Glomerular visceral epithelial cell (primary cell): ENCODE results near the gene TMEM121.
A peak's percentile ranks its signal among the peaks of the same experiment; 100 is the strongest.
"Not testable (repeated sequence)": the region's sequence is repeated elsewhere in the genome, so short reads cannot be mapped to it uniquely, and the experiment has no call there.

Experiments used
- DNase-seq: peaks from one replicate; pipeline ENCODE4 v3.0.0-alpha.2; 2016; ENCODE audit errors: extremely low spot score

The TMEM121 gene

DNA sequence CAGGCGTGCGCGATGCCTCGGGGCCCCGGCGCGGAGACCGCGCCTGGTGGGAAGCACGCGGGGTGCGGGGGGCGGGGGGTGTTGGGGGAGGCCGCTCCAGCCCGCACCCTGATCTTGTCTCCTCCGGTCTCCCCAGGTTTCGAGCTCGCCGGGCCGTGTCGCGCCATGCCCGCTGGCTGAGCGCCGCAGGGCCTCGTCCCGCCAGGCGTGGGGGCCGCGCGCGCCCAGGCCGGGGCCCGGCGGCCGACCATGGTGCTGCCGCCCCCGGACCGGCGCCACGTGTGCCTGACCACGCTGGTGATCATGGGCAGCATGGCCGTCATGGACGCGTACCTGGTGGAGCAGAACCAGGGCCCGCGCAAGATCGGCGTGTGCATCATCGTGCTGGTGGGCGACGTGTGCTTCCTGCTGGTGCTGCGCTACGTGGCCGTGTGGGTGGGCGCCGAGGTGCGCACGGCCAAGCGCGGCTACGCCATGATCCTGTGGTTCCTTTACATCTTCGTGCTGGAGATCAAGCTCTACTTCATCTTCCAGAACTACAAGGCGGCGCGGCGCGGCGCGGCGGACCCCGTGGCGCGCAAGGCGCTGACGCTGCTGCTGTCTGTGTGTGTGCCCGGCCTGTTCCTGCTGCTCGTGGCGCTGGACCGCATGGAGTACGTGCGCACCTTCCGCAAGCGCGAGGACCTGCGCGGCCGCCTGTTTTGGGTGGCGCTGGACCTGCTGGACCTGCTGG lies 2.4 kb downstream of the TMEM121 start:
- no peak for DNase-seq

DNA sequence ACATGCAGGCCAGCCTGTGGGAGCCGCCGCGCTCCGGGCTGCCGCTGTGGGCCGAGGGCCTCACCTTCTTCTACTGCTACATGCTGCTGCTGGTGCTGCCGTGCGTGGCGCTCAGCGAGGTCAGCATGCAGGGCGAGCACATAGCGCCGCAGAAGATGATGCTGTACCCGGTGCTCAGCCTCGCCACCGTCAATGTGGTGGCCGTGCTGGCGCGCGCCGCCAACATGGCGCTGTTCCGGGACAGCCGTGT lies 2.9 kb downstream of the TMEM121 start:
- DNase-seq = no peak

DNA sequence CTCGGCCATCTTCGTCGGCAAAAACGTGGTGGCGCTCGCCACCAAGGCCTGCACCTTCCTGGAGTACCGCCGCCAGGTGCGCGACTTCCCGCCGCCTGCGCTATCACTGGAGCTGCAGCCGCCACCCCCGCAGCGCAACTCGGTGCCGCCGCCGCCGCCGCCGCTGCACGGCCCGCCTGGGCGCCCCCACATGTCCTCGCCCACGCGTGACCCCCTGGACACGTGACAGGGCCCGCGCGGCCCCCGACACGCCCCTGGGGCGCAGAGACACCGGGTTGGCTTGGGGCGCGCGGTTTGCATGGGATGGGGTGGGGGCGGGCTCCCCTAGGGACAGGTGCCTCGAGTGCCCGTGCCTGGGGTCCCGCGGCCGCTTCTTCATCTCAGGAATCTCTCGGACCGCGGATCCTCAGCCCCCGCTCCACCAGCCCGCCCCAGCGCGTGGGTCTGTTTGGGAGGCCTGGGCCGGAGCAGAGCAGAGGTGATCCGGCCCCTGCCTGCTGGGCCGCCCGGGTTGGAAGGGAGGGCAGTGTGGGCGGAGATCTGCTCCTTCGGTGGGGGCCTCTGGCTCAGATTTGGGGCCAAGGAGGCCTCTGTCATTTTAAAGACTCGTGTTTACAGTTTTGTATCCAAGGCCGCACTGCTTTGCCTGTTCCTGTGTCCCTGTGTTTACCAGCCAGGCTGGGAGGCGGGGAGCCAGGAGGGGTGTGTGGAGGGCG lies 3.3 kb downstream of the TMEM121 start:
- no peak for DNase-seq

DNA sequence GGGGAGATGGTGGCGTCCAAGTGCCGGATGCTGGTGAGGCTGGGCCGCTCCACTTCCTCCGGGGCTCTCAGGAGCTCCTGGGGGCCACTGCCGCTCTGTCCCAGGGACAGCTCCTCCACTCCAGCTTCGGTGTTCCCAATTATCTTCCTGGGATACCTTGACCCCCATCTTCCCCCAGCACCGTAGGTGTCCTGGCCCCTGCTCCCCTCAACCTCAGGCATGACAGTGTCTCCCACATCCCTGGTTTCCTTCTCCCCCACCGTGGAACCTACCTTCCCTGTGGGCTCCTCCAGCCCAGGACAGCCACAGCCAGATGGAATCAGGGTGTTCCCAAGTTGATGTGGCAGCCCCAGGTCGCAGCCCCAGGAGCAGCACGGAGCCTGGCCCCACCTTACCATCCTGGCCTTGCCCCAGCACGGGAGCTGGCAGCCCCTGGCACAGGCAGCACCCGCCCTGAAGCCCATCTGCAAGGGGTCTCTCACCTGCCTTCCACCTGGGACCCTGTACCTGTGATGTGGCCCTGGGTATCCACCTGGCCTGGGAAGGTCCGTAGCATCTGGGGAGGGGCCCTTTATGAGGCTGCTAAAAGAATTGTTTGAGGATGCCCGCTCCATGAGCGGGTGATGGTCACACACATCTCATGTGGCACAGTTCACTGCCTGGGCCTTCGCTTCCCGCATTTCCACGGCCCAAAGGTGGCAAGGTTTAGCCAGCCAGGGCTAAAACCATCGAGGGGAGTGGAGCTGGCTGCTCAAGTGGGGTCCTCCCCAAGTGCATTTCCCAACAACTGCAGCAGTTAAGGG lies 4.1 kb downstream of the TMEM121 start:
- no peak for DNase-seq

DNA sequence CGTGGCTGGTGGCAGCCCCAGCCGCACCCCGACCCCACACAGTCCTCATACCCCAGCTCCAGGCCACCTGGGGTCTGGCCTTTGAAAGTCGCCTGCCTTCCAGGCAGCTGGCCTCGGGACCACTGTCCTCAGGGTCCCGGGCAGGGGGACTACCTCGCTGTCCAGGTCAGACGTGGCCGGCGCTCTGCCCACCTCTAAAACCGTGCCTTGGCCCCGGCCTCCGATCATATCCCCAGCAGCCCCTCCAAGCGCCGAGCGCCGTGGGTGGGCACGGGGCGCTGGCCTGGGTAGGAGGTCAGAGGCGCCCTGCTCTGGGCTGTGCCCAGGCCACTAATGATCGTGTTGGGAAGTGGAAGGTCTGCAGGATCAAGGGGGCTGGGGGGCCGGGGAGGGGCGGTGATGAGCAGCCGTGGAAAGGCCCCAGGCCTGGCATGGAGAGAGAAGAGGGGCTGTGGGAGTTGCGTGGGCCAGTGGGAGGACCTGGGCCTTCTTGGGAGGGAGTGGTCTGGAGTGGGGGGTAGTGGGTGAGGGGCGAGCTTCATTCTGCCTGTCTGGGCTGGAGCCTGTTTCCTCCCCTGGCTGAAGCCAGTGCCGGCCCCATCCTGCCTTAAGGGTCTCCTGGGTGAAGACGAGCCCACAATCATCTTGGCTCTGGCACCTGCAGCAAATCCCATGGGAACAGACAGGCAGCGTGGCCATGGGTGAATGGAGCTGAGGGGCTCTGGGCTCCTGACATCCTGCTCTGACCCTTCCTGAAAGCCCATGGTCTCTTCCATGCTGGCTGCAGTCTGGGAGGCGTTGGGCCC lies 4.9 kb downstream of the TMEM121 start:
- DNase-seq = no peak

DNA sequence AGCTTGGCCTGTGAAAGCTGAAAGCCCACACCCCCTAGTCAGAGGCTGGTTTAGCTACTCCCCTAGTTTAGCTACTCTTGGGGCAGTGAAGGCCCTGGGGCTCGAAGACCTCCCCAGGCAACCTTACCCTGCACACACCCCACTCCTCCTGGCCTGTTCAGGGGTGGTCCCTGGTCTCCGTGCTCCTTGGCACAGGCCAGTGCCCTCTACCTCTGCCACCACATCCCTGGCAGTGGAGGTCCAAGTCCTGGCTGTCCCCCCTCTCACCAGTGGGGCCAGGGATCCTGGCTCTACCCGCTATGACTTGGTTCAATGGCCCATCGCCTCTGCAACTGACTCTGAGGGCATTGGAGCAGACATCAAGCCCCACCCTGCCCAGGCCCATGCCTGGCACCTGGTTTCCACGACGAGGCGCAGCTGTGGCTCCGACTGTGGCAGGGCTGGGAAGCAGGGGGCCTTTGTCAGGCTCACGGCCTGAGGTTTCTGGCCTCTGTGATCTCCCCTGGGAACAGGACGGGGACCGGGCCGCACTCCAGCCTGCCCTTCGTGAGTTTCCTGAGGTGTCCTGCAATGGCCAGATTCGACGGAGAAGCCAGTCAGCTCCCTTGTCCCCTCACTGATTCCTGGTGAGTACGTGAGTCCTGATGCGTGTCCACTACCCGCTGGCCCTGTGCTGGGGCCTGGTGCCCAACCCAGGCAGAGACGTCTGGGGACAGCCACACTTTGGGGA lies 5.7 kb downstream of the TMEM121 start:
- DNase-seq = no peak

DNA sequence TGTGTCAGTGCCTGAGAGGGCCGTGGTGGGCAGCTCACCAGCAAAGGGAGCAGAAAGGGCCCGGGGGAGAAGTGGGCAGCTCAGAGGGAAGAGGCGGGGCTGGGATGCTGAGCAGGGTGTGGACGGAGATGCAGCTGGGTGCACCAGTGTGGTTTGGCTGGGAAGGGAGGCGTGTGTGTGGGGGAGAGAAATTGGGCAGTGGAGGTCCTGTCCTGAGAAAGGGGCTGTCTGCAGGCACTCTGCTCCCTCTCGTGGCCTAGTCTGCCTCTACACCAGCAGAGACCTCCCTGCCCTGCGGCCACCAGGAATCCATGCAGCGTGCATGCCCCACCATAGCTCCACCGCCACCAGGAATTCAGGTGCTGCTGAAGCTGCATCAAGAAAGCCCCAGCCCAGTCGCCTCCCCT lies 6.4 kb downstream of the TMEM121 start:
- peak; percentile 15 for DNase-seq

DNA sequence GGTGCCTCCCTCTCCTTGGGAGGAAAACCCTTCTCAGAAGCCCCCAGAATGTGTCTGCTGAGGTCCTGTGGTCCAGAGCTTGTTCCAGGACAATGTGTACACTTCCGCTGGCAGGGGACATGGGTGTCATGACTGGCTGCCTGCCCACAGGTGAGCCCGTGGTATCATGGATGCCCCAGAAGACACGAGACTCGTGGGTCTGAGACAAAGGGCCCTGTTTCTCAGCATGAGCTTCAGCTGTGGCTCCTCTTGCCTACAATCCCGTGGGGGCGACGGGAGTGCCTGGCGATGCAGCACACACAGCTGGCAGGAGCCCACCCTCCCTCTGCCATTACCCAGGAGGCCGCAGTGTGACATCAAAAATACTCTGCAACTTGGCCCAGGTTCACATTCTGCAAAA lies 7.0 kb downstream of the TMEM121 start:
- DNase-seq = no peak

DNA sequence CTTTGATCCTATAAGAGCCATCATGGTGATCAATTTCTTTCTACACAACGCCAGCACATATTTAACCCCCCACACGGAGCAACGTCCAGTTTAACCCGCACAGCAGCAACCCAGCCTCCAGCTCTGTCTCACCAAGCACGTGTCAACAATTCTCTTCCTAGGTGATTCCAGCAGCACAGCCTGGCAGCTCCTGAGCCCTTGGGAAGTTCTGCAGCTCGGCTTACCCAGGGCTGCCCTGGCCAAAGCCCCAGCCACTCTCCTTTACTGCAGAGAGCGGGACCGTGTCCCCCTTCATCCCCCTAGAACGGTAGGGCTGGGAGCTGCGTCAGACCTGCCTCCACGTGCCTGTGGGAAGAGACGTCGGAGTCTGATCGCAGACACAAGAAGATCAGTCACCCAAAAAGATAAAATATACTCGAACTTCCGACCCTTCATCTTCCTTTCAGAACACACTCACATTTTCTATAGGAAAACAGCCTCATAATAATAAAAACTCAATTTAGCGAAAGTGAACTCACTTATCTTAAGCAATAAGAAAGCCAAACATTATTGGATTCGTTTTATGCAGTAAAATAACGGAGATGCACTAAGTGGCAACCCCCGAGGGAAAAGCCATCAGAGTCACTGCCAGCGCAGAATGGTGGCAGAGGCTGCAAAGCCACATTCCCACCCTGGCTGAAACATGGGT lies 7.6 kb downstream of the TMEM121 start:
- DNase-seq = no peak

DNA sequence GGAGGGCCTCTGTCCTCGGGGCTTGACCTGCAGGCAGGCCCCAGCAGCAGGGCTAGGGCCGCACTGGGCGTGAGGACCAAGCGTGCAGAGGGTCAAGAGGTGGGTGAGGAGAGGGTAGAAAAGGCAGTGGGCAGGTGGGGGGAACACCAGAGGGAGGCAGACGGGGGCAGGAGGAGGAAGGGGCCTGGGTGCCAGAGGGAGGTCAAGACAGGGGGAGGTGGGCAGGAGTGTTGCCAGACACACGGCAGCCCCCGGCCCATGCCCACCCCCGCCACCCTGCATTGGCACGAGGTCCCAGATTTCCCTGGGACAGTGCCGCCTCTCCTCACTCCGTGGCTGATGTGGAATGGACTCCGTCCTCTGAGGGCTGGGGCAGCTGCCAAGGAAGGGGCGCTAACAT lies 8.2 kb downstream of the TMEM121 start:
- DNase-seq = no peak

DNA sequence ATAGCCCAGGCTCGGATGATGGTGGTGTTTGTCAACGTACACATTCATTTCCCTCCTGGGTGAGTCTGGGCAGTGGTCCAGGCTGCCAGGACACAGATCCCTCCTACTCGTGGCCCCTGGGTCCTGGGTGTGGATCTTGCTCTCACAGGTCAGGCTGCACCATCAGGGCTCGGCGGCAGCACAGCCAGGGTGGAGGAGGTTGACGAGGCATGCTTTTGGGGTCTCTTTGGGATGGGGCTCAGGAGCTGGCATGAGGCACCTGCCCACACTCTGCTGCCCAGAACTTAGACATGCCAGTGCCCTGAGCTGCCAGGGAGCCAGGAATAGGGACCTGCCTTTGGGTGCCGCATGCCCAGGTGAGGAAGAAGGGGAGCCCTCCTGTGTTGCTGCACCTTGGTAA lies 9.7 kb downstream of the TMEM121 start:
- DNase-seq = no peak

DNA sequence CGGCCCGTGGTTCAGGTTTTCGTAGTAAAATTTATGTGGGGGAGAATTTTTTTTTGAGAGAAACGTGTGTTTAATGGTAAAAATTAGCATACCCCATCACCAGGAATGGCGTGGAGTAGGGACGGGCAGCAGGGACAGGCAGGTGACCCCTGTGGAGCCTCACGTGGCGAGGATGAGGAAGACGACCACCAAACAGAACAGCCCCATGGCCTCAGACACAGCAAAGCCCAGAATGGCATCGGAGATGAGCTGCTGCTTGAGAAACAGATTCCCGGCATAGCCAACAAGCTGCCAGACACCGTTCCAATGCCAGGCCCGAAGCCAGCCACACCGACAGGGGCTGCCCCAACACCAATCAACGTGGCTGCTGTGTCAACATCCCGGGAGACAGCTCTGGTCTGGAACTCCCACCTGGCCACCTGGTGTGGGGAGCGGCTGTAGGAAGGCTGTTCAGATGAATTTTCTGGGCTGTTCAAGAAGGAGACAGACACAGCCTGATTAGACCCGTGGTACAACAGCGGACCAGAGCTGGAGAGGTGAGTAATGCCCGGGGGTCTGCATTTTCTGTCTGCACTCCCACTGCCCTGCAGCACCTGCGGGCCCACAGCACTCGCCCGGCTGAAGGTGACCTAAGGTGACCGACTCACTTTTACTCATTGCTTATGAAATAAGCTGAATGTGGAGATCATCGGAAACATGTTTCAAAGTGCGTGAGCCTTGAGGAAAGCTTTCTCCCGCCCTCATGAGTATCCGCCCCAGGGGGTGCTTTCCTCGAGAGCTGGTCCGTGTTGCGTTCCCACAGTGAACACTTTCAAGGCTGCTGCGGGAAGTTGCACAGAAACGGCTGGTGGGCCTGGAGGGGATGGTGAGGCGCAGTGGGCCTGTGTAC lies 10.6 kb downstream of the TMEM121 start:
- DNase-seq = no peak

DNA sequence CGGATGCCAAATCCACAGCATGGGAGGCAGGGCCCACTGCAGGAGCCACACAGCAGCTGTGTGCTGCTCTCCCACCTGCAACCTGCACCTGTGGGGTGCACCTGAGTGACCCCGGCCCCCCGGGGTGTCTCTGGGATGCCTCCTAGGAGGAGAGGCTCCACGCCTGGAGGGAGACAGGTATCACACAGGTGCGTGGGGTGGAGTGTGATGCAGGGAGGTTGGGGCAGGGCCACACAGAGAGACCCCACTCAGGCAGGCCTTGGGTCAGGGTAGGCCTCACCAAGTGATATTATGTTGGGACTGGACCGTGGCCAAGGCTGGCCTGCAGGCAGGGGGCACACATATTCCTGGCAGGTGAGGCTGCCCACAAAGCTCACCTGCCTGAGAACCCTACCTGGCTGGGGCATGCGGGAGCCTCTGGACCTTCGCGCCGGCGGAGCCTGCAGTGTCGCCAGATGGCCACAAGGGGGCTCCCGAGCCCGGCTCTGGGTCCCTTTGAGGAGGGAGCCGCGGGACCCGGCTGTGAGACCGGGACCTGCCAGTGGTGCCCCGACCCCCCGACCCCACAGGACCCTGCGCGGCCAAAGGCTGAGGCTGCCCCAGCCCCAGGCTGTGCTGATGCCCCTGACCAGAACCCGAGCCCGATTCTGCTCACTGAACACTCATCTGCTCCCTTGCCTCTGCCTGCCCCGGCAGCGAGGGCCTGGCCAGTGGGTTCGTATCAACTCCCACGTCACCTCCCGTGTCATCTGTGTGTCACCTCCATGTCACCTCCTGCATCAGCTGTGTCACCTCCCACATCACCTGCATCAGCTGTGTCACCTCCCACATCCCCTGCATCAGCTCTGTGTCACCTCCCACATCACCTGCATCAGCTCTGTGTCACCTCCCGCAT lies 11.4 kb downstream of the TMEM121 start:
- peak; percentile 41 for DNase-seq

DNA sequence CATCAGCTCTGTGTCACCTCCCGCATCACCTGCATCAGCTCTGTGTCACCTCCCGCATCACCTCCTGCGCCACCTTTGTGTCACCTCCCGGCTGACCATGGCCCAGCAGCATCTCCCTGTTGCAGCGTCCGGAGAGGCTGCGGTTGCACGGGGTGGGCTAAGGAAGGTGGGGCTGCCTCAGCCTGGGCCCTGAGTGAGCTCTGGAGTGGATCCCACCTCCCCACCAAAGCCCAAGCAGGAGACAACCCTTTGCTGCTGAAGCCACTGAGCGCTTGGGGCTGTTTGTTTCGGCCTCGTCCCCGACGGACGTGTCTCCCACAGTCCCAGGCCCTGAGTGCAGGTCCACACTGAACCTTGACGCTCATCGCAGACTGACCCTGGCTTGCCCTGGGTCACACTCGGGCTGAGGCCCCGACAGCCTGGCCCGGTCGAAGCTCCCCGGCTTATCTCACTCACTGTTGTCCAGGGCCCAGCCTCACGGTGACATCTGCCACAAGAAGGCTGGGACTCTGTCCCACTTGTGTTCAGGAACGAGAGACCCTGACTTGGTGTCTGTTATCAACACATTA lies 12.2 kb downstream of the TMEM121 start:
- no peak for DNase-seq

DNA sequence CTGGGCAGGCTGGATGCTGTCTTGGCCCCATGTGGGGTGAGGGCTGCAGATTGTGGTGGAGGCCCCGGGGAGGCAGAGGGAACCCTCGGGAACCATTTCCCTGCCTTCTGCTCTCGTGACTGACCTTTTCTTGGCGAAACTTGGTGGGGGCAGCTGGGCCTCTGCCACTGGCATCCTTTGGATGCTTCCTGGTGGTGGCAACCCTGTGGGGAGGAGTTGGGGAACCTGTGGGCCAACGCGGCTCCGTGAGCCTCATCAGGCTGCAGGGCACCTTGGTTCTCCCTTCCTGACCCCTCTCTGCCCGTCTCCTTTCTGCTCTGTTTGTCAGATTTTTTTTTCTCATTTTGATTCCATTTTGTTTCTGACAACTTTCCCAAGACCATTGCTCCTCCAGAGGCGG lies 14.4 kb downstream of the TMEM121 start:
- DNase-seq = no peak

DNA sequence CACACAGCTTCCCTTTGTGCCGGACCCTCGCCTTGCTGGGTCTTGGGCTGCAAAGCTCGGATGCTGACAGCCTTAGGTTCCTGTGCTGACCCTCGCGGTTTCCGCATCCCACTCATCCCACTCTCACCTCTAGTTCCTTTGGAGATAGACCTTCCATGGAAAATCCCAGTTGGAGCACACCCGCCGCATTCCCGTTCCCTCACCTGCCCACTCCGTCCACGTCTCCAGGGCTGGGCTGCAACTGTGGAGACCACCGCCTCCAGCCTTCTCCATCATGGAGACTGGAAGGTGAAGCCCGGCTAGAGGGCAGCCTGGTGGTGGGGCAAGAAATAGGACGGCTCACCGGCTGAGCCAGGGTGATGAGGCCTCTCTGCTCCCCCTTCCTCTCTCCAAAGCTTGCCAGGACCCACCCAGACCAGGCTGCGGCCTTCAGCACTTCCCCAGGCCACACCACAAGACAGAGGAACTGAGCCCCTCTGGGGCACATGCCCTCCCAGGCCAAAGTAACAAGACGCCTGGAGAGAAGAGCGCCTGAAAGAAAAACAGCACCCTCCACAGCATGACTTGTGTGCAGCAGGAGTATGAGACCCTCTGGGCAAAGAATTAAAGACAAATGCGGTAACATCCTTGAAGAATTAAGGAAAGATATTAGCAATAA lies 15.0 kb downstream of the TMEM121 start:
- DNase-seq = no peak

DNA sequence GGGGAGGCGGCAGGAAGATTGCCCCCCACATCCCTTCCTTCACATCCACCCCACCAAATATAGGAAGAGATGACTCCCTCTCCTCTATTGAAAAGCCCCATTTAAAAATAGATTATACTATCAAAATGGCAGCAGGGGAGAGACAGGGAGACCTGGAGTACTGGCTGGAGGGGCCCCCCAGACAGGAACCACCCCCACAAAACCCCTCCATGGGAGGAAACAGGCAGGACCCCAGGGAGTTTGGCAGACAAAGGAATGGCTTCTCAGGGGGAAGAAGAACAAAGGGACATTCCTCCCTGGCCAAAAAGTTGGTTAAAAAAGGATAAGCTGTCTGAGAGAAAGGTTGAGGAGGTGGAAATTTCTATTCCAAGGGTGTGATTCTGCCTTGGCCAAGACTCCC lies 19.3 kb downstream of the TMEM121 start:
- not testable (repeated sequence) for DNase-seq

DNA sequence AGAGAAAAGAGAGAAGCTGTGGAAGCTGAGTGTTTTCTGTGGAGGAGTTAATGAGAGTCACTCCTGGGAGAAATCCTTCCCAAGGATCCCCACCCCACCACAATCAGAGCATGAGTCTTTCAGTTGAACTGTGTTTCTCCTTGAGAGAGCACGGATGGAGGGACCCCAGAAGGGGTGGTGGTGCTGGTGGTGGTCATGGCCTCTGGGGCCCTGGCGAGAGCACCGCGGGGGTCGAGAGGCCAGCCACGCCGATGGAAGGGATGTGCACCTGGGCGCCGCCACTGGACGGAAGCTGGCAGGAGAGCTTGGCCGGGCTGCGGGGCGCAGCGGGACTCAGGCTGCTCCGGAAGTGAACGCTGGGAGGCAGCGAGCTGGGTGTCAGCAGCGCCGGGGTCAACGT lies 20.0 kb downstream of the TMEM121 start:
- DNase-seq = not testable (repeated sequence)
